Measurements from ENCODE around the gene TRIO.

DNA sequence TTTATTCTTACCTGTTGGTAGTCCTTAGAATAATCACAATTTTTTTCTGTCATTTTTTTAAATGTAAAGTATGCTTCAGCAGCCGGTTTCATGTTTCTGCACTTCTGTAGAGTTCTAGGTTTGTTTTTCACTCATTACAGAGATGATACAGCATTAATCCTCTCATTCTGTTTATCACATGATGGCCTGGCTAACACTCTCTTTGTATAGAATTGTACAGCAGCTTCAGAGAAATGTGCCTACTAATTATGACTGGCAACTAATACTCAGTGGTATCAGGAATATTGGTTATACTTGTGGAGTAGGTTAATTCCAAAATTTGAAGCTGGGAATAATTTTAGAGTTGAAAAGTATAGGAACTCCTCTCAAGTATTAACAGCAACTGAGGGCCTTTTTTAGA lies 245.6 kb downstream of the TRIO start:
- TF ChIP-seq ZBTB21 (tag by site-specific recombination; IDR thresholded peaks at IDR 0.05): no peak
- TF ChIP-seq, protein P1, sequence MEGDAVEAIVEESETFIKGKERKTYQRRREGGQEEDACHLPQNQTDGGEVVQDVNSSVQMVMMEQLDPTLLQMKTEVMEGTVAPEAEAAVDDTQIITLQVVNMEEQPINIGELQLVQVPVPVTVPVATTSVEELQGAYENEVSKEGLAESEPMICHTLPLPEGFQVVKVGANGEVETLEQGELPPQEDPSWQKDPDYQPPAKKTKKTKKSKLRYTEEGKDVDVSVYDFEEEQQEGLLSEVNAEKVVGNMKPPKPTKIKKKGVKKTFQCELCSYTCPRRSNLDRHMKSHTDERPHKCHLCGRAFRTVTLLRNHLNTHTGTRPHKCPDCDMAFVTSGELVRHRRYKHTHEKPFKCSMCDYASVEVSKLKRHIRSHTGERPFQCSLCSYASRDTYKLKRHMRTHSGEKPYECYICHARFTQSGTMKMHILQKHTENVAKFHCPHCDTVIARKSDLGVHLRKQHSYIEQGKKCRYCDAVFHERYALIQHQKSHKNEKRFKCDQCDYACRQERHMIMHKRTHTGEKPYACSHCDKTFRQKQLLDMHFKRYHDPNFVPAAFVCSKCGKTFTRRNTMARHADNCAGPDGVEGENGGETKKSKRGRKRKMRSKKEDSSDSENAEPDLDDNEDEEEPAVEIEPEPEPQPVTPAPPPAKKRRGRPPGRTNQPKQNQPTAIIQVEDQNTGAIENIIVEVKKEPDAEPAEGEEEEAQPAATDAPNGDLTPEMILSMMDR (tag by site-specific recombination; IDR thresholded peaks at IDR 0.05): no peak
